ENCODE results near the gene TMOD1. TPM values are rescaled to one million over a fixed set of nuclear protein-coding genes. Genes with fewer than 3 reads are reported as not detected.
A peak's percentile ranks its signal among the peaks of the same experiment; 100 is the strongest.

TMOD1 gene
- total and polyA plus RNA-seq, 2 experiments from 2014 or later: 0.34 to 1.3 TPM

DNA sequence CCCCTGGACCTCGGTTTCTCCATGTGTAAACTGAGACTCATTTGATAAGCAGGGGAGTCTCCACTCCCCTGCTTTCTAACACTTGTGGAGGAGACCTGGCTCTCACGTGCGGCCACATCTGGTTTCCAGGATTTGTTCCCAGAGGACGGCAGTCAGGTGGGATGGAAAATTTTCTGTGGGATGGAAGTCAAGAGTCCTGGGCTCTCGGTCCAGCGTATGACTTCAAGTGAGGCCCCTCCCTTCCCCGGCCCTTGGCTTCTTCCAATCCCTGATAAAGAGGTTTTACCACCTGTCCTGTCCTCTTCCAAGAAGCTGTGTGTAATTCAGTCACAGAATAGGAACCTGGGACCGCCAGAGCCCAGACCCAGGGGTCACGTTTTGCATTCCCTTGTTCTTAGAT, 35.0 kb downstream of the TMOD1 start:
- Histone ChIP-seq H3K27me3 (replicated peaks; ENCODE audit: insufficient read depth) (0 out of 2 replicates have a peak, but pooled peaks cover 19% of the 10 kb centered on the region), H3K36me3 (ENCODE audit: low read depth) (no peaks in the 10 kb centered on the region), H3K79me2 (ENCODE audit: insufficient read depth) (no peaks in the 10 kb centered on the region), H3K4me1 (ENCODE audit: insufficient read depth) (no peaks in the 10 kb centered on the region), H3K9ac (no peak overlapping the region), H3K9me2 (ENCODE audit: insufficient read depth) (no peaks in the 10 kb centered on the region), H3K4me3 (no peak overlapping the region), H3K27ac (no peak overlapping the region), H2AFZ (no peak overlapping the region), H3K9me3 (ENCODE audit: low read depth) (no peaks in the 10 kb centered on the region), H3K4me2 (ENCODE audit: unreplicated experiment) (no peak overlapping the region), H3F3A (ENCODE audit: insufficient read depth) (no peaks in the 10 kb centered on the region), H4K20me1 (ENCODE audit: insufficient read depth) (no peaks in the 10 kb centered on the region)
- TF ChIP-seq EZH2phosphoT487 (IDR thresholded peaks at IDR 0.05; ENCODE audit: insufficient read depth, low read depth) (no peak), EZH2 (IDR thresholded peaks at IDR 0.05; ENCODE audit: insufficient read depth, poor library complexity, severe bottlenecking) (no peak)
- 32 to 35% methylated on average over 9 of the region's 9 CpGs for WGBS, 2 experiments (ENCODE audit: low coverage in 1 of 2, low lambda C conversion rate in 2 of 2, missing lambda C conversion rate in 2 of 2)
- no peak for DNase-seq
- in situ Hi-C loops (cut with MboI): no loop called here

DNA sequence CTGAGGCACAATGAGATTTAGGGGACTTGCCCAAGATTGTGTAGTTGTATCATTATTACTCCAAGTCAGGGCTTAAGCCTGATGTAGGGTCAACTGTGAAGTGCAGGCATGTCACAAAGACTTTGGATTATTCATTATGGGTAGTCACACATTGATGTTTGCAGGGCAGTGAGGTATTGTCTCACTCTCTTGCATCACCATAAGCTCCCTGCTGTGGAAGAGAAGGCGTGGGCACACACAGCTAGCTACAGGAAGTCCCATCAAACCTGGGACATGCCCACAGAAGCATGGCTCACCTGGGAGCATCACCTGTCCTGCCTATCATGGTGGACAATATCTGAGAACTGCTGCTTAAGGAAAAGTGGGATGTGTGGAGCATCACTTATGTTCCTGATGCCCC, 42.1 kb downstream of the TMOD1 start:
- Histone ChIP-seq H3K79me2 (ENCODE audit: insufficient read depth) (no peaks in the 10 kb centered on the region), H3K4me2 (ENCODE audit: unreplicated experiment) (no peak overlapping the region), H3K9me3 (ENCODE audit: low read depth) (no peaks in the 10 kb centered on the region), H3K9me2 (ENCODE audit: insufficient read depth) (no peaks in the 10 kb centered on the region), H3K4me3 (no peak overlapping the region), H2AFZ (no peak overlapping the region), H3K9ac (no peak overlapping the region), H3K4me1 (ENCODE audit: insufficient read depth) (no peaks in the 10 kb centered on the region), H3K27ac (no peak overlapping the region), H3F3A (ENCODE audit: insufficient read depth) (no peaks in the 10 kb centered on the region), H3K36me3 (ENCODE audit: low read depth) (no peaks in the 10 kb centered on the region), H3K27me3 (replicated peaks; ENCODE audit: insufficient read depth) (0 out of 2 replicates have a peak, but pooled peaks cover 4% of the 10 kb centered on the region), H4K20me1 (ENCODE audit: insufficient read depth) (no peaks in the 10 kb centered on the region)
- WGBS, 2 experiments (ENCODE audit: low coverage in 1 of 2, low lambda C conversion rate in 2 of 2, missing lambda C conversion rate in 2 of 2): 25 to 36% methylated on average over 1 of the region's 1 CpG
- TF ChIP-seq EZH2 (IDR thresholded peaks at IDR 0.05; ENCODE audit: insufficient read depth, poor library complexity, severe bottlenecking): no peak
- no peak for TF ChIP-seq EZH2phosphoT487 (IDR thresholded peaks at IDR 0.05; ENCODE audit: insufficient read depth, low read depth)
- in situ Hi-C loops (cut with MboI): no loop called here
- peak; percentile 8 for DNase-seq

DNA sequence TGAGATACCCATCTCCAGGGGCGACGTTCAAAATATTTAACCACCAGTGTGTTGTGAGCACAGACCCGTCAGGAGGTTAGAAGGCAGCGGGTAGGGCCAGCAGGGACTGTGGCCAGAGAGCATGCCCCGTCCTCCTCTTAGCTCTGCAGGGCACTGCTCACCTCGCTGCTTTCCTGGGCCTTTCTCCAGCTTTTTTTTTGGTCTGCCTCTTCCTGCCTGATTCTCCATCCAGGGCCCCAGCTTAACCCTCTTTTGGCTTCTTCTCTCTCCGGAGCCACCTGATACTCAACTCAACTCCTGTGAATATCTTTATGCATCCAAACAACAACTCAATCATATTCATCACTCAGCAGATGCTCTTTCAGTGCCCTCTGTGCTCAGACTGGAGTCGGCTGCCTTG, 44.0 kb downstream of the TMOD1 start:
- H3K9me2 ChIP-seq (ENCODE audit: insufficient read depth): no peaks in the 10 kb centered on the region
- H3K9ac ChIP-seq: no peak overlapping the region
- in situ Hi-C loops (cut with MboI): no loop called here
- H3K4me1 ChIP-seq (ENCODE audit: insufficient read depth): no peaks in the 10 kb centered on the region
- H2AFZ ChIP-seq: no peak overlapping the region
- no peaks in the 10 kb centered on the region for H3K79me2 ChIP-seq (ENCODE audit: insufficient read depth)
- no peak overlapping the region for H3K27ac ChIP-seq
- WGBS, 2 experiments (ENCODE audit: low coverage in 1 of 2, low lambda C conversion rate in 2 of 2, missing lambda C conversion rate in 2 of 2): 33 to 34% methylated on average over 8 of the region's 8 CpGs
- no peaks in the 10 kb centered on the region for H4K20me1 ChIP-seq (ENCODE audit: insufficient read depth)
- no peak overlapping the region for H3K4me2 ChIP-seq (ENCODE audit: unreplicated experiment)
- TF ChIP-seq EZH2 (IDR thresholded peaks at IDR 0.05; ENCODE audit: insufficient read depth, poor library complexity, severe bottlenecking): no peak
- TF ChIP-seq EZH2phosphoT487 (IDR thresholded peaks at IDR 0.05; ENCODE audit: insufficient read depth, low read depth): no peak
- no peaks in the 10 kb centered on the region for H3K36me3 ChIP-seq (ENCODE audit: low read depth)
- H3K27me3 ChIP-seq (replicated peaks; ENCODE audit: insufficient read depth): no peaks in the 10 kb centered on the region
- no peaks in the 10 kb centered on the region for H3F3A ChIP-seq (ENCODE audit: insufficient read depth)
- H3K4me3 ChIP-seq: no peak overlapping the region
- H3K9me3 ChIP-seq (ENCODE audit: low read depth): no peaks in the 10 kb centered on the region
- no peak for DNase-seq

DNA sequence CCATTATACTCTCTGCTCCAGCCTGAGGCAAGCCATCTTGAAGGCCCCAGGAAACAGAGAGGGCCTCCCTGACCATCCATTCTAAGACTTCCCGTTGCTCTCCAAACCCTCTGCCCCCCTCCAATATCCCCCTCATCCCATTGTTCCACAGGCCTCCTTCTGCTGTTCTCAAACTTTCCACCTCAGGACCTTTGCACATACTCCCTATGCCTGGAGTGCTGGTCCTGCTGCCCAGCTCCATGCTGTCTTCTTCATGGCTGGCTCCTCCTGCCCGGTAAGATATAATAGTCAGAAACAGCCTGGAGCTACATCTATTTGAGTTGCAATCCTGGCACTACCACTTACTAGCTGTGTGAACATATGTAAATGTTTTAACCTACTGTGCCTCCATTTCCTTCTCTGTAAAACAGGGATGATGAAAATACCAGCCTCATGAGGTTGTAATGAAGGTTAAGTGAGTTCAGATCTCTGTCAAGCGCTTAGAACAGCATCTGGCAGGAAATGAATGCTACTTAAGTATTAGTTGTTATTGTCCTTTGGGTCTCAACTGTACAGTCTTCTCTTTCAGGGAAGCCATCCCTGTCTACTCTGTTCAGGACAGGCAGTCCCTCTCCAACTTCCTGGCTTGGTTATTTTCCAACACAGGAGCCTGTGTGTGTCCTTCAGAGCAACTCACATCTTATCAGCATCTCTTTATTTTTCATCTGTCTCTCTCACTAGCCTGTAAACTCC, 45.8 kb downstream of the TMOD1 start:
- no peak overlapping the region for H3K4me3 ChIP-seq
- no peaks in the 10 kb centered on the region for H4K20me1 ChIP-seq (ENCODE audit: insufficient read depth)
- H3K4me2 ChIP-seq (ENCODE audit: unreplicated experiment): no peak overlapping the region
- no peaks in the 10 kb centered on the region for H3K36me3 ChIP-seq (ENCODE audit: low read depth)
- H3F3A ChIP-seq (ENCODE audit: insufficient read depth): no peaks in the 10 kb centered on the region
- TF ChIP-seq EZH2 (IDR thresholded peaks at IDR 0.05; ENCODE audit: insufficient read depth, poor library complexity, severe bottlenecking): no peak
- TF ChIP-seq EZH2phosphoT487 (IDR thresholded peaks at IDR 0.05; ENCODE audit: insufficient read depth, low read depth): no peak
- H3K9ac ChIP-seq: no peak overlapping the region
- H3K27ac ChIP-seq: no peak overlapping the region
- H3K4me1 ChIP-seq (ENCODE audit: insufficient read depth): no peaks in the 10 kb centered on the region
- H3K27me3 ChIP-seq (replicated peaks; ENCODE audit: insufficient read depth): no peaks in the 10 kb centered on the region
- in situ Hi-C loops (cut with MboI): no loop called here
- DNase-seq: no peak
- 27 to 40% methylated on average over 3 of the region's 3 CpGs for WGBS, 2 experiments (ENCODE audit: low coverage in 1 of 2, low lambda C conversion rate in 2 of 2, missing lambda C conversion rate in 2 of 2)
- H3K9me2 ChIP-seq (ENCODE audit: insufficient read depth): no peaks in the 10 kb centered on the region
- H3K9me3 ChIP-seq (ENCODE audit: low read depth): no peaks in the 10 kb centered on the region
- no peaks in the 10 kb centered on the region for H3K79me2 ChIP-seq (ENCODE audit: insufficient read depth)
- no peak overlapping the region for H2AFZ ChIP-seq
